Gastrocnemius medialis (tissue), 4 donors: ENCODE data around the gene TBC1D28.
"Not testable (repeated sequence)": the region's sequence is repeated elsewhere in the genome, so short reads cannot be mapped to it uniquely, and the experiment has no call there.

Experiments
- CTCF ChIP-seq, 5 experiments: fragments of 450-650 bp in 3 of 5; fragments of 200-600 bp in 2 of 5; sonication (generic) in 2 of 5; IDR thresholded peaks in 4 of 5; conservative IDR thresholded peaks in 1 of 5; 1 replicate in 4 of 5; 2 replicates in 1 of 5; pipeline ENCODE4 v1.5.1; 2016 to 2019; ENCODE audit warnings: antibody characterized with exemption in 5 of 5, mild to moderate bottlenecking in 3 of 5, moderate library complexity in 3 of 5
- POLR2A ChIP-seq, 2 donors: fragments of 450-650 bp; IDR thresholded peaks; one replicate each; pipeline ENCODE4 v1.6.1; 2017; ENCODE audit warnings: antibody characterized with exemption in 2 of 2, mild to moderate bottlenecking in 2 of 2, moderate library complexity in 2 of 2

GRCh38 chr17:18681767-18682571, 37.8 kb upstream of the TBC1D28 start, which contains the start of gene FOXO3B:
- not testable (repeated sequence) for TF ChIP-seq POLR2A (IDR thresholded peaks at IDR 0.05); CTCF (IDR thresholded peaks at IDR 0.05 in 4 of 5, conservative IDR thresholded peaks at IDR 0.05 in 1 of 5)
